ENCODE measurements around the gene F2.

F2 gene

GRCh38 chr11:46761807-46762206 lies 42.8 kb downstream of the F2 start:
- Histone ChIP-seq H3K27ac (replicated peaks) (no peak overlapping the region), H3K4me3 (replicated peaks; ENCODE audit: insufficient read depth, low read length) (no peak overlapping the region), H3K27me3 (ENCODE audit: insufficient read depth, poor library complexity, severe bottlenecking) (no peaks in the 10 kb centered on the region)
- DNase-seq (ENCODE audit: low read depth in 1 of 2, low spot score in 1 of 2), result no peak
- TF ChIP-seq POLR2AphosphoS5 (IDR thresholded peaks at IDR 0.05; ENCODE audit: low read depth) (no peak), SPI1 (IDR thresholded peaks at IDR 0.05; ENCODE audit: borderline replicate concordance, low read depth) (no peak), CTCF (IDR thresholded peaks at IDR 0.05; ENCODE audit: insufficient read depth, low read length) (no peak), GABPA (IDR thresholded peaks at IDR 0.05; ENCODE audit: low read depth) (no peak), REST (IDR thresholded peaks at IDR 0.05; ENCODE audit: insufficient replicate concordance, low read depth) (no peak)

GRCh38 chr11:46762248-46762647 lies 43.2 kb downstream of the F2 start:
- Histone ChIP-seq H3K4me3 (replicated peaks; ENCODE audit: insufficient read depth, low read length) (no peak overlapping the region), H3K27me3 (ENCODE audit: insufficient read depth, poor library complexity, severe bottlenecking) (no peaks in the 10 kb centered on the region), H3K27ac (replicated peaks) (no peak overlapping the region)
- TF ChIP-seq CTCF (IDR thresholded peaks at IDR 0.05; ENCODE audit: insufficient read depth, low read length), result no peak
- DNase-seq (ENCODE audit: low read depth in 1 of 2, low spot score in 1 of 2), result no peak

GRCh38 chr11:46766656-46767055 lies 47.6 kb downstream of the F2 start:
- TF ChIP-seq REST (IDR thresholded peaks at IDR 0.05; ENCODE audit: insufficient replicate concordance, low read depth) (no peak), GABPA (IDR thresholded peaks at IDR 0.05; ENCODE audit: low read depth) (no peak), CTCF (IDR thresholded peaks at IDR 0.05; ENCODE audit: insufficient read depth, low read length) (no peak), POLR2AphosphoS5 (IDR thresholded peaks at IDR 0.05; ENCODE audit: low read depth) (no peak), SPI1 (IDR thresholded peaks at IDR 0.05; ENCODE audit: borderline replicate concordance, low read depth) (no peak)
- no peak overlapping the region for H3K27ac ChIP-seq (replicated peaks)
- no peaks in the 10 kb centered on the region for H3K27me3 ChIP-seq (ENCODE audit: insufficient read depth, poor library complexity, severe bottlenecking)
- H3K4me3 ChIP-seq (replicated peaks; ENCODE audit: insufficient read depth, low read length), result no peak overlapping the region
- DNase-seq (ENCODE audit: low read depth in 1 of 2, low spot score in 1 of 2), result no peak

GRCh38 chr11:46769636-46770221 lies 50.7 kb downstream of the F2 start:
- TF ChIP-seq POLR2AphosphoS5 (IDR thresholded peaks at IDR 0.05; ENCODE audit: low read depth) (no peak), CTCF (IDR thresholded peaks at IDR 0.05; ENCODE audit: insufficient read depth, low read length) (no peak), GABPA (IDR thresholded peaks at IDR 0.05; ENCODE audit: low read depth) (no peak), REST (IDR thresholded peaks at IDR 0.05; ENCODE audit: insufficient replicate concordance, low read depth) (no peak), SPI1 (IDR thresholded peaks at IDR 0.05; ENCODE audit: borderline replicate concordance, low read depth) (no peak)
- no peak overlapping the region for H3K4me3 ChIP-seq (replicated peaks; ENCODE audit: insufficient read depth, low read length)

More at GRCh38 chr11:46769636-46770221, 50.7 kb downstream of the F2 start:
- H3K27me3 ChIP-seq (ENCODE audit: insufficient read depth, poor library complexity, severe bottlenecking), result no peaks in the 10 kb centered on the region
- no peak for DNase-seq (ENCODE audit: low read depth in 1 of 2, low spot score in 1 of 2)
- H3K27ac ChIP-seq (replicated peaks), result no peak overlapping the region
